GM12878 (cell line): Measurements from ENCODE around the gene UBE3B. TPM values are rescaled to one million over a fixed set of nuclear protein-coding genes. Genes with fewer than 3 reads are reported as not detected.

ENCODE experiments used
- BCL3 ChIP-seq: IDR thresholded peaks from 2 replicates; pipeline ENCODE4 v1.6.1; 2011; ENCODE audit warnings: borderline replicate concordance, low read depth, mild to moderate bottlenecking, moderate library complexity, low read length; ENCODE audit not compliant: insufficient read depth, poor library complexity, severe bottlenecking
- BMI1 ChIP-seq: fragments of 450-650 bp; IDR thresholded peaks from 2 replicates; pipeline ENCODE4 v1.6.1; 2016; ENCODE audit warnings: mild to moderate bottlenecking, moderate library complexity, borderline replicate concordance
- FOS ChIP-seq: IDR thresholded peaks from 3 replicates; pipeline ENCODE4 v1.6.1; 2011; ENCODE audit warnings: borderline replicate concordance; ENCODE audit not compliant: insufficient read length; ENCODE audit errors: extremely low read depth
- FOXK2 ChIP-seq: fragments of 450-650 bp; IDR thresholded peaks from 2 replicates; pipeline ENCODE4 v1.6.1; 2017; ENCODE audit warnings: mild to moderate bottlenecking, moderate library complexity
- IRF3 ChIP-seq: fragments of 450-650 bp; IDR thresholded peaks from 2 replicates; pipeline ENCODE4 v1.6.1; 2014; ENCODE audit warnings: mild to moderate bottlenecking
- MAX ChIP-seq: IDR thresholded peaks from 2 replicates; pipeline ENCODE4 v1.6.1; 2012; ENCODE audit warnings: low read depth, low read length, improper control_type of control experiment
- MYC ChIP-seq: IDR thresholded peaks from 2 replicates; pipeline ENCODE4 v1.6.1; 2011; ENCODE audit warnings: mild to moderate bottlenecking, low read length, moderate library complexity, inconsistent platforms; ENCODE audit not compliant: insufficient read depth, insufficient replicate concordance, insufficient read length, severe bottlenecking
- NRF1 ChIP-seq: conservative IDR thresholded peaks from 2 replicates; pipeline ENCODE4 v1.6.1; 2011; ENCODE audit warnings: mild to moderate bottlenecking, low read depth, low read length, improper control_type of control experiment
- PKNOX1 ChIP-seq: fragments of 450-650 bp; IDR thresholded peaks from 2 replicates; pipeline ENCODE4 v1.6.1; 2016; ENCODE audit warnings: mild to moderate bottlenecking
- RELA ChIP-seq: fragments of 450-650 bp; IDR thresholded peaks from 2 replicates; pipeline ENCODE4 v1.8.0; 2014; ENCODE audit warnings: borderline replicate concordance; ENCODE audit not compliant: partially characterized antibody
- RUNX3 ChIP-seq: IDR thresholded peaks from 2 replicates; pipeline ENCODE4 v1.6.1; 2012; ENCODE audit warnings: low read length, inconsistent platforms
- SKIL ChIP-seq: fragments of 450-650 bp; IDR thresholded peaks from 2 replicates; pipeline ENCODE4 v1.6.1; 2017; ENCODE audit warnings: mild to moderate bottlenecking, low read depth, inconsistent platforms; ENCODE audit not compliant: poor library complexity, severe bottlenecking
- SUPT20H ChIP-seq: IDR thresholded peaks from 2 replicates; pipeline ENCODE4 v1.6.1; 2011; ENCODE audit warnings: low read depth, mild to moderate bottlenecking, low read length, moderate library complexity, borderline replicate concordance; ENCODE audit not compliant: control insufficient read depth
- TCF12 ChIP-seq: IDR thresholded peaks from 2 replicates; pipeline ENCODE4 v1.6.1; 2011; ENCODE audit warnings: low read depth, mild to moderate bottlenecking, low read length
- TCF7 ChIP-seq: IDR thresholded peaks from 2 replicates; pipeline ENCODE4 v1.6.1; 2014; ENCODE audit warnings: antibody characterized with exemption, borderline replicate concordance
- ZBED1 ChIP-seq: IDR thresholded peaks from 2 replicates; pipeline ENCODE4 v1.6.1; 2016; ENCODE audit warnings: borderline replicate concordance
- ZNF622 ChIP-seq: fragments of 450-650 bp; IDR thresholded peaks from 2 replicates; pipeline ENCODE4 v1.6.1; 2017; ENCODE audit warnings: mild to moderate bottlenecking, inconsistent platforms
- ZNF687 ChIP-seq: fragments of 450-650 bp; IDR thresholded peaks from 2 replicates; pipeline ENCODE4 v1.6.1; 2017; ENCODE audit warnings: mild to moderate bottlenecking, moderate library complexity
- polyA plus RNA-seq, 11 experiments: library from polyadenylated mRNA; depleted of rRNA in 4 of 11; unstranded in 6 of 11; stranded (reverse) in 5 of 11; fragments of >200 nt; fragmentation: Nextera tagmentation in 4 of 11; fragmentation: Illumina TruSeq in 1 of 11; extraction: Ambion mirVana in 4 of 11; extraction: Trizol in 1 of 11; gene quantifications; 1 replicate in 1 of 11; 2 replicates in 10 of 11; pipeline versions ENCODE4 v1.2.1 to v1.2.3, GENCODE V29; 2011 to 2016; ENCODE audit warnings: inconsistent platforms in 2 of 11, missing spikeins in 2 of 11, low read depth in 1 of 11
- total RNA-seq, 4 experiments: library from RNA; depleted of rRNA in 3 of 4; stranded (reverse); fragments of >200 nt in 3 of 4; fragmentation: Illumina TruSeq in 1 of 4; extraction: Trizol in 1 of 4; gene quantifications; 2 replicates each; pipeline versions ENCODE4 v1.2.1 to v1.2.3, GENCODE V29; 2013 to 2021

Gene UBE3B
- total and polyA plus RNA-seq, 10 of the 15 experiments (the other 5 are each of a cell fraction or from before 2014, with no cell fraction given), result 7.4 to 25.3 (median 17.1) TPM

- TF ChIP-seq MAX, result peak; percentile 88
- TF ChIP-seq FOS, result peak; percentile 70
- TF ChIP-seq BCL3, result no peak
- TF ChIP-seq RELA, result peak; percentile 78
- TF ChIP-seq ZNF622, result no peak
- no peak for TF ChIP-seq NRF1
- peak; percentile 98 for TF ChIP-seq BMI1
- TF ChIP-seq ZBED1, result no peak
- TF ChIP-seq TCF12, result peak; percentile 55; the same call in 1 of the 2 replicates
- peak; percentile 45 for TF ChIP-seq RUNX3
- peak; percentile 90 for TF ChIP-seq PKNOX1
- TF ChIP-seq ZNF687, result peak; percentile 79
- TF ChIP-seq MYC, result no peak
- TF ChIP-seq IRF3, result peak; percentile 83
- TF ChIP-seq SKIL, result no peak
- TF ChIP-seq SUPT20H, result no peak
- TF ChIP-seq FOXK2, result no peak
- no peak for TF ChIP-seq TCF7
Observed at GRCh38 chr12:109573029-109573913, 95.8 kb downstream of the UBE3B start, which contains the start of the genes MMAB and MVK (continued).
